ENCODE results near the gene COX4I2.

The COX4I2 gene

GRCh38 chr20:31682927-31683326 is 45.2 kb downstream of the COX4I2 start:
- H3K4ac ChIP-seq (ENCODE audit: low read depth in 1 of 2, low read length in 2 of 2), result no peak overlapping the region
- H2AK5ac ChIP-seq (ENCODE audit: low read length, severe bottlenecking), result no peak overlapping the region
- no peak overlapping the region for H2BK15ac ChIP-seq (ENCODE audit: low read depth, poor library complexity, severe bottlenecking)
- no peaks in the 10 kb centered on the region for H3K9me3 ChIP-seq (ENCODE audit: control insufficient read depth, low read length)
- H3K79me1 ChIP-seq (replicated peaks; ENCODE audit: low read length, poor library complexity, severe bottlenecking), result no peaks in the 10 kb centered on the region
- H3K36me3 ChIP-seq (ENCODE audit: control insufficient read depth in 1 of 2, insufficient read depth in 2 of 2, low read depth in 1 of 2, low read length in 2 of 2), result peaks cover 53 to 90% of the 10 kb centered on the region in 2 experiments
- H4K8ac ChIP-seq (ENCODE audit: low read length), result no peak overlapping the region
- H2BK120ac ChIP-seq (ENCODE audit: low read depth, low read length), result no peak overlapping the region
- no peak overlapping the region for H3K4me3 ChIP-seq (ENCODE audit: insufficient read depth in 1 of 2, low read depth in 1 of 2, low read length in 2 of 2)
- WGBS, result 94% methylated on average over 2 of the region's 2 CpGs
- H3K4me2 ChIP-seq (ENCODE audit: low read length, poor library complexity, severe bottlenecking), result no peak overlapping the region
- H2BK12ac ChIP-seq (ENCODE audit: low read length in 2 of 2), result no peak overlapping the region
- peak overlapping the region; percentile 23 for H3K9ac ChIP-seq (ENCODE audit: low read length)
- H2BK5ac ChIP-seq (ENCODE audit: low read depth, low read length, poor library complexity, severe bottlenecking), result no peak overlapping the region
- no peaks in the 10 kb centered on the region for H3K27me3 ChIP-seq (ENCODE audit: control insufficient read depth in 1 of 2, insufficient read depth in 1 of 2, low read length in 2 of 2)
- DNase-seq, result no peak
- H3K18ac ChIP-seq (ENCODE audit: low read depth in 1 of 2, low read length in 2 of 2), result no peak overlapping the region
- peaks cover 38% of the 10 kb centered on the region for H3K4me1 ChIP-seq (ENCODE audit: control insufficient read depth, insufficient read depth, low read depth, low read length)
- H3K23ac ChIP-seq (ENCODE audit: low read length in 2 of 2), result no peak overlapping the region
- H2AFZ ChIP-seq (ENCODE audit: low read depth, low read length), result no peak overlapping the region
- peak overlapping the region; percentile 3 for H3K27ac ChIP-seq (ENCODE audit: low read length, poor library complexity, severe bottlenecking)
- no peak overlapping the region for H3K14ac ChIP-seq (ENCODE audit: low read length in 2 of 2)
- H4K91ac ChIP-seq (ENCODE audit: low read length), result no peak overlapping the region

- H2AK5ac ChIP-seq (ENCODE audit: low read length, severe bottlenecking), result peak overlapping the region; percentile 40
- no peak for DNase-seq
- H3K27ac ChIP-seq (ENCODE audit: low read length, poor library complexity, severe bottlenecking), result peak overlapping the region; percentile 21
- H2BK15ac ChIP-seq (ENCODE audit: low read depth, poor library complexity, severe bottlenecking), result no peak overlapping the region
- H2BK5ac ChIP-seq (ENCODE audit: low read depth, low read length, poor library complexity, severe bottlenecking), result no peak overlapping the region
- peaks cover 26% of the 10 kb centered on the region for H3K4me1 ChIP-seq (ENCODE audit: control insufficient read depth, insufficient read depth, low read depth, low read length)
- WGBS, result 96% methylated on average over 10 of the region's 11 CpGs
- H3K79me1 ChIP-seq (replicated peaks; ENCODE audit: low read length, poor library complexity, severe bottlenecking), result no peaks in the 10 kb centered on the region
- H2BK120ac ChIP-seq (ENCODE audit: low read depth, low read length), result no peak overlapping the region
- peak overlapping the region; percentile 78 for H4K8ac ChIP-seq (ENCODE audit: low read length)
- no peak overlapping the region for H3K18ac ChIP-seq (ENCODE audit: low read depth in 1 of 2, low read length in 2 of 2)
- H3K4me2 ChIP-seq (ENCODE audit: low read length, poor library complexity, severe bottlenecking), result no peak overlapping the region
- no peak overlapping the region for H3K4me3 ChIP-seq (ENCODE audit: insufficient read depth in 1 of 2, low read depth in 1 of 2, low read length in 2 of 2)
- H2AFZ ChIP-seq (ENCODE audit: low read depth, low read length), result no peak overlapping the region
- peak overlapping the region in 1 of 2 experiments; percentile 60 for H3K23ac ChIP-seq (ENCODE audit: low read length in 2 of 2)
- H3K4ac ChIP-seq (ENCODE audit: low read depth in 1 of 2, low read length in 2 of 2), result no peak overlapping the region
- H4K91ac ChIP-seq (ENCODE audit: low read length), result no peak overlapping the region
- H3K36me3 ChIP-seq (ENCODE audit: control insufficient read depth in 1 of 2, insufficient read depth in 2 of 2, low read depth in 1 of 2, low read length in 2 of 2), result peaks cover 49 to 87% of the 10 kb centered on the region in 2 experiments
- H3K27me3 ChIP-seq (ENCODE audit: control insufficient read depth in 1 of 2, insufficient read depth in 1 of 2, low read length in 2 of 2), result no peaks in the 10 kb centered on the region
- peak overlapping the region in 1 of 2 experiments; percentile 0 for H2BK12ac ChIP-seq (ENCODE audit: low read length in 2 of 2)
- no peaks in the 10 kb centered on the region for H3K9me3 ChIP-seq (ENCODE audit: control insufficient read depth, low read length)
- no peak overlapping the region for H3K9ac ChIP-seq (ENCODE audit: low read length)
- H3K14ac ChIP-seq (ENCODE audit: low read length in 2 of 2), result no peak overlapping the region
Observed at GRCh38 chr20:31684153-31685015, 46.7 kb downstream of the COX4I2 start.

- H3K36me3 ChIP-seq (ENCODE audit: control insufficient read depth in 1 of 2, insufficient read depth in 2 of 2, low read depth in 1 of 2, low read length in 2 of 2), result peaks cover 51 to 83% of the 10 kb centered on the region in 2 experiments
- no peak overlapping the region for H2BK5ac ChIP-seq (ENCODE audit: low read depth, low read length, poor library complexity, severe bottlenecking)
Observed at GRCh38 chr20:31685853-31686643, 48.3 kb downstream of the COX4I2 start.

GRCh38 chr20:31687777-31688176 is 50.1 kb downstream of the COX4I2 start:
- Histone ChIP-seq H3K27ac (ENCODE audit: low read length, poor library complexity, severe bottlenecking) (peak overlapping the region; percentile 3), H3K9me3 (ENCODE audit: control insufficient read depth, low read length) (no peaks in the 10 kb centered on the region), H3K4me2 (ENCODE audit: low read length, poor library complexity, severe bottlenecking) (no peak overlapping the region), H3K14ac (ENCODE audit: low read length in 2 of 2) (no peak overlapping the region), H3K4ac (ENCODE audit: low read depth in 1 of 2, low read length in 2 of 2) (no peak overlapping the region), H4K8ac (ENCODE audit: low read length) (peak overlapping the region; percentile 31), H2AK5ac (ENCODE audit: low read length, severe bottlenecking) (peak overlapping the region; percentile 43), H4K91ac (ENCODE audit: low read length) (no peak overlapping the region), H3K27me3 (ENCODE audit: control insufficient read depth in 1 of 2, insufficient read depth in 1 of 2, low read length in 2 of 2) (no peaks in the 10 kb centered on the region), H2BK12ac (ENCODE audit: low read length in 2 of 2) (no peak overlapping the region), H3K79me1 (replicated peaks; ENCODE audit: low read length, poor library complexity, severe bottlenecking) (no peaks in the 10 kb centered on the region), H3K4me3 (ENCODE audit: insufficient read depth in 1 of 2, low read depth in 1 of 2, low read length in 2 of 2) (no peak overlapping the region), H3K18ac (ENCODE audit: low read depth in 1 of 2, low read length in 2 of 2) (no peak overlapping the region), H3K4me1 (ENCODE audit: control insufficient read depth, insufficient read depth, low read depth, low read length) (peaks cover 27% of the 10 kb centered on the region), H2BK15ac (ENCODE audit: low read depth, poor library complexity, severe bottlenecking) (no peak overlapping the region), H2BK120ac (ENCODE audit: low read depth, low read length) (no peak overlapping the region), H3K9ac (ENCODE audit: low read length) (no peak overlapping the region), H3K36me3 (ENCODE audit: control insufficient read depth in 1 of 2, insufficient read depth in 2 of 2, low read depth in 1 of 2, low read length in 2 of 2) (peaks cover 47 to 78% of the 10 kb centered on the region in 2 experiments), H2BK5ac (ENCODE audit: low read depth, low read length, poor library complexity, severe bottlenecking) (no peak overlapping the region), H3K23ac (ENCODE audit: low read length in 2 of 2) (no peak overlapping the region), H2AFZ (ENCODE audit: low read depth, low read length) (no peak overlapping the region)
- 96% methylated on average over 3 of the region's 3 CpGs for WGBS
- DNase-seq, result no peak

More at GRCh38 chr20:31685853-31686643, 48.3 kb downstream of the COX4I2 start:
- no peak overlapping the region for H4K8ac ChIP-seq (ENCODE audit: low read length)
- no peaks in the 10 kb centered on the region for H3K9me3 ChIP-seq (ENCODE audit: control insufficient read depth, low read length)
- no peak overlapping the region for H3K4ac ChIP-seq (ENCODE audit: low read depth in 1 of 2, low read length in 2 of 2)
- no peak overlapping the region for H2BK12ac ChIP-seq (ENCODE audit: low read length in 2 of 2)
- H3K18ac ChIP-seq (ENCODE audit: low read depth in 1 of 2, low read length in 2 of 2), result no peak overlapping the region
- no peak overlapping the region for H4K91ac ChIP-seq (ENCODE audit: low read length)
- H3K14ac ChIP-seq (ENCODE audit: low read length in 2 of 2), result no peak overlapping the region
- H3K9ac ChIP-seq (ENCODE audit: low read length), result no peak overlapping the region
- no peaks in the 10 kb centered on the region for H3K79me1 ChIP-seq (replicated peaks; ENCODE audit: low read length, poor library complexity, severe bottlenecking)
- H3K27me3 ChIP-seq (ENCODE audit: control insufficient read depth in 1 of 2, insufficient read depth in 1 of 2, low read length in 2 of 2), result no peaks in the 10 kb centered on the region
- 100% methylated on average over 1 of the region's 2 CpGs for WGBS
- no peak overlapping the region for H2BK15ac ChIP-seq (ENCODE audit: low read depth, poor library complexity, severe bottlenecking)
- H2AK5ac ChIP-seq (ENCODE audit: low read length, severe bottlenecking), result peak overlapping the region; percentile 44
- no peak for DNase-seq
- H3K4me1 ChIP-seq (ENCODE audit: control insufficient read depth, insufficient read depth, low read depth, low read length), result peaks cover 26% of the 10 kb centered on the region
- H2BK120ac ChIP-seq (ENCODE audit: low read depth, low read length), result no peak overlapping the region
- H2AFZ ChIP-seq (ENCODE audit: low read depth, low read length), result no peak overlapping the region
- H3K27ac ChIP-seq (ENCODE audit: low read length, poor library complexity, severe bottlenecking), result peak overlapping the region; percentile 9
- no peak overlapping the region for H3K23ac ChIP-seq (ENCODE audit: low read length in 2 of 2)
- no peak overlapping the region for H3K4me2 ChIP-seq (ENCODE audit: low read length, poor library complexity, severe bottlenecking)
- H3K4me3 ChIP-seq (ENCODE audit: insufficient read depth in 1 of 2, low read depth in 1 of 2, low read length in 2 of 2), result no peak overlapping the region

Data from mesenchymal stem cell (in vitro differentiated cells and primary cell).